ENCODE results near the gene XPC.

The XPC gene

DNA sequence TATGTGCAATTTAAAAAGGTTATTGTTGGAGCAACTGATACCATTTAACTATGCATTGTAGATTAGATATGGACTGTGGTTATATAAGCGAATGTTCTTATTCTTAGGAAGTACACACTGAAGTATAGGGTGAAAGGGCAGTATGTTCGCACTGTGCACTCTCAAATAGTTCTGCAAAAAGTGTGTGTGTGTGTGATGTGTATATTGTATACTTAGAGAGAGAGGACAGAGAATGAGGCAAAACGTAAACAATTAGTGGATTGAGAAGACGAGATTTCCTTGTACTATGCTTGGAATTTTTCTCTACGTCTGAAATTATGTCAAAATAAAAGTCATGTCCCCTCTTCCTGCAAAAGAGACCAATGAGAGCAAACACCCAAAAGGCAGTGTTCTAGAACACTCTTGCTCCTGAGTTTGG is 30.6 kb upstream of the XPC start:
- H3K4me3 ChIP-seq (replicated peaks; ENCODE audit: low read depth, low read length) = no peak overlapping the region
- DNase-seq (ENCODE audit: extremely low read depth, low read depth) = no peak
- TF ChIP-seq, protein P1, sequence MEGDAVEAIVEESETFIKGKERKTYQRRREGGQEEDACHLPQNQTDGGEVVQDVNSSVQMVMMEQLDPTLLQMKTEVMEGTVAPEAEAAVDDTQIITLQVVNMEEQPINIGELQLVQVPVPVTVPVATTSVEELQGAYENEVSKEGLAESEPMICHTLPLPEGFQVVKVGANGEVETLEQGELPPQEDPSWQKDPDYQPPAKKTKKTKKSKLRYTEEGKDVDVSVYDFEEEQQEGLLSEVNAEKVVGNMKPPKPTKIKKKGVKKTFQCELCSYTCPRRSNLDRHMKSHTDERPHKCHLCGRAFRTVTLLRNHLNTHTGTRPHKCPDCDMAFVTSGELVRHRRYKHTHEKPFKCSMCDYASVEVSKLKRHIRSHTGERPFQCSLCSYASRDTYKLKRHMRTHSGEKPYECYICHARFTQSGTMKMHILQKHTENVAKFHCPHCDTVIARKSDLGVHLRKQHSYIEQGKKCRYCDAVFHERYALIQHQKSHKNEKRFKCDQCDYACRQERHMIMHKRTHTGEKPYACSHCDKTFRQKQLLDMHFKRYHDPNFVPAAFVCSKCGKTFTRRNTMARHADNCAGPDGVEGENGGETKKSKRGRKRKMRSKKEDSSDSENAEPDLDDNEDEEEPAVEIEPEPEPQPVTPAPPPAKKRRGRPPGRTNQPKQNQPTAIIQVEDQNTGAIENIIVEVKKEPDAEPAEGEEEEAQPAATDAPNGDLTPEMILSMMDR (IDR thresholded peaks at IDR 0.05; ENCODE audit: low read depth, low read length, missing control alignments) = no peak

DNA sequence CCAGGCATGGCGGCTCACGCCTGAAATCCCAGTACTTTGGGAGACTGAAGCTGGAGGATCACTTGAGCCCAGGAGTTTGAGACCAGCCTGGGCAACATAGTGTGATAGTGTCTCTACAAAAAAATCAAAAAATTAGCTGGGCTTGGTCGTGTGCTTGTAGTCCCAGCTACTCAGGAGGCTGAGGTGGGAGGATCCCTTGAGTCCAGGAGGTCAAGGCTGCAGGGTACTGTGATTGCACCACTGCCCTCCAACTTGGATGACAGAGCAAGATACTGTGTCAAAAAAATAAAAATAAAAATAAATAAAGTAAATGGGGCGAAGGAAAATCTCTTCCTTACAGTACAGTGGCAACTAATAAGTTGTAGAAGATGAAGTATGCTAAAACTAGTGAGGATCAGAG is 29.8 kb upstream of the XPC start:
- DNase-seq (ENCODE audit: extremely low read depth, low read depth) = no peak
- H3K4me3 ChIP-seq (replicated peaks; ENCODE audit: low read depth, low read length) = no peak overlapping the region
- TF ChIP-seq, protein P1 (IDR thresholded peaks at IDR 0.05; ENCODE audit: low read depth, low read length, missing control alignments) = no peak

- H3K4me3 ChIP-seq (replicated peaks; ENCODE audit: low read depth, low read length) = no peak overlapping the region
- no peak for DNase-seq (ENCODE audit: extremely low read depth, low read depth)
- TF ChIP-seq, protein P1 (IDR thresholded peaks at IDR 0.05; ENCODE audit: low read depth, low read length, missing control alignments) = no peak
These were observed 28.3 kb upstream of the XPC start for GRCh38 chr3:14206548-14207177.

- H3K4me3 ChIP-seq (replicated peaks; ENCODE audit: low read depth, low read length) = no peak overlapping the region
- TF ChIP-seq, protein P1 (IDR thresholded peaks at IDR 0.05; ENCODE audit: low read depth, low read length, missing control alignments) = no peak
- DNase-seq (ENCODE audit: extremely low read depth, low read depth) = no peak
These were observed 26.3 kb upstream of the XPC start for GRCh38 chr3:14204515-14205284.

- TF ChIP-seq, protein P1 (IDR thresholded peaks at IDR 0.05; ENCODE audit: low read depth, low read length, missing control alignments) = peak; percentile 86
- peak; percentile 85 for DNase-seq (ENCODE audit: extremely low read depth, low read depth)
These were observed 25.2 kb upstream of the XPC start for GRCh38 chr3:14203521-14204079.

GRCh38 chr3:14202874-14203520 is 24.6 kb upstream of the XPC start:
- no peak for DNase-seq (ENCODE audit: extremely low read depth, low read depth)
- H3K4me3 ChIP-seq (replicated peaks; ENCODE audit: low read depth, low read length) = no peak overlapping the region
- TF ChIP-seq, protein P1 (IDR thresholded peaks at IDR 0.05; ENCODE audit: low read depth, low read length, missing control alignments) = no peak

More at GRCh38 chr3:14203521-14204079, 25.2 kb upstream of the XPC start:
- no peak overlapping the region for H3K4me3 ChIP-seq (replicated peaks; ENCODE audit: low read depth, low read length)
